Measurements from ENCODE around the gene RNASE1. TPM values are rescaled to one million over a fixed set of nuclear protein-coding genes. Genes with fewer than 3 reads are reported as not detected.

RNASE1 gene
- total and polyA plus RNA-seq, 2 donors (not counting 1 experiment from before 2014, with no cell fraction given): 0.25 to 0.81 TPM

- Histone ChIP-seq H3K79me2 (ENCODE audit: control insufficient read depth, insufficient read depth, low read length) (peaks cover 3% of the 10 kb centered on the region), H3K4me1 (ENCODE audit: control insufficient read depth in 2 of 2, insufficient read depth in 2 of 2, low read length in 2 of 2) (peaks cover 34 to 35% of the 10 kb centered on the region in 2 donors), H3K9me3 (ENCODE audit: control extremely low read depth in 1 of 3, control insufficient read depth in 2 of 3, insufficient read depth in 1 of 3, low read length in 2 of 3) (no peaks in the 10 kb centered on the region), H4K20me1 (ENCODE audit: control insufficient read depth, insufficient read depth, low read length, poor library complexity, severe bottlenecking) (no peaks in the 10 kb centered on the region), H3K4me2 (replicated peaks; ENCODE audit: low read depth, low read length, poor library complexity, severe bottlenecking) (peak overlapping the region; percentile 40), H3K9ac (ENCODE audit: low read length) (no peak overlapping the region), H2AFZ (ENCODE audit: insufficient read depth, low read depth, low read length, poor library complexity, severe bottlenecking) (peak overlapping the region; percentile 46), H3K27ac (ENCODE audit: low read length in 2 of 2) (peak overlapping the region in 1 of 2 donors; percentile 13), H3K27me3 (replicated peaks in 1 of 4; ENCODE audit: control extremely low read depth in 1 of 4, control insufficient read depth in 3 of 4, insufficient read depth in 4 of 4, low read length in 3 of 4) (no peaks in the 10 kb centered on the region), H3K4me3 (ENCODE audit: control extremely low read depth in 1 of 5, extremely low read depth in 1 of 5, insufficient read depth in 1 of 5, low read depth in 2 of 5, low read length in 4 of 5) (no peak overlapping the region), H3K36me3 (replicated peaks in 1 of 2; ENCODE audit: control extremely low read depth in 1 of 2, control insufficient read depth in 1 of 2, extremely low read depth in 1 of 2, insufficient read depth in 2 of 2, low read length in 1 of 2) (no peaks in the 10 kb centered on the region)
- H3K4me1 Mint-ChIP-seq: peaks cover 31% of the 10 kb centered on the region
- ATAC-seq (ENCODE audit: low read depth) (peak; percentile 39), DNase-seq (no peak)
- H3K27me3 Mint-ChIP-seq: no peaks in the 10 kb centered on the region
- 21% methylated on average over 6 of the region's 7 CpGs for WGBS (ENCODE audit: insufficient coverage)
- no peak for TF ChIP-seq EZH2 (IDR thresholded peaks at IDR 0.05; ENCODE audit: borderline replicate concordance, insufficient read depth, low read depth, low read length, poor library complexity, severe bottlenecking)
- no peak for TF ChIP-seq CTCF (IDR thresholded peaks at IDR 0.05)
- ChIA-PET POLR2A (interaction anchor here (1.2 kb wide), 1 partner anchor 16 kb away, joined by 4 read pairs; no protein-coding TSS in a partner anchor), CTCF (interaction anchor here (1.0 to 1.3 kb wide), 2 partner anchors 57 to 59 kb away, joined by 3 to 4 read pairs; no protein-coding TSS in a partner anchor)
- peak overlapping the region; percentile 57 for H3K27ac Mint-ChIP-seq
- peak overlapping the region; percentile 48 for H3K4me3 Mint-ChIP-seq
- intact Hi-C loops (cut with micrococcal nuclease): no loop called here
- H3K9me3 Mint-ChIP-seq (ENCODE audit: insufficient read depth): no peaks in the 10 kb centered on the region
Observed at GRCh38 chr14:20798318-20798717, 4.3 kb downstream of the RNASE1 start.

GRCh38 chr14:20797164-20797563 lies 5.5 kb downstream of the RNASE1 start:
- H3K9me3 Mint-ChIP-seq (ENCODE audit: insufficient read depth): no peaks in the 10 kb centered on the region
- TF ChIP-seq EZH2 (IDR thresholded peaks at IDR 0.05; ENCODE audit: borderline replicate concordance, insufficient read depth, low read depth, low read length, poor library complexity, severe bottlenecking): no peak
- no peak for TF ChIP-seq CTCF (IDR thresholded peaks at IDR 0.05)
- CTCF ChIA-PET: interaction anchor here (1.0 kb wide), 1 partner anchor 132 kb away, joined by 3 read pairs; no protein-coding TSS in a partner anchor
- Histone ChIP-seq H3K4me2 (replicated peaks; ENCODE audit: low read depth, low read length, poor library complexity, severe bottlenecking) (no peak overlapping the region), H3K4me3 (ENCODE audit: control extremely low read depth in 1 of 5, extremely low read depth in 1 of 5, insufficient read depth in 1 of 5, low read depth in 2 of 5, low read length in 4 of 5) (no peak overlapping the region), H3K9ac (ENCODE audit: low read length) (no peak overlapping the region), H4K20me1 (ENCODE audit: control insufficient read depth, insufficient read depth, low read length, poor library complexity, severe bottlenecking) (no peaks in the 10 kb centered on the region), H3K9me3 (ENCODE audit: control extremely low read depth in 1 of 3, control insufficient read depth in 2 of 3, insufficient read depth in 1 of 3, low read length in 2 of 3) (no peaks in the 10 kb centered on the region), H3K27me3 (replicated peaks in 1 of 4; ENCODE audit: control extremely low read depth in 1 of 4, control insufficient read depth in 3 of 4, insufficient read depth in 4 of 4, low read length in 3 of 4) (no peaks in the 10 kb centered on the region), H3K27ac (ENCODE audit: low read length in 2 of 2) (no peak overlapping the region), H3K79me2 (ENCODE audit: control insufficient read depth, insufficient read depth, low read length) (peaks cover 15% of the 10 kb centered on the region), H3K4me1 (ENCODE audit: control insufficient read depth in 2 of 2, insufficient read depth in 2 of 2, low read length in 2 of 2) (peaks cover 34 to 35% of the 10 kb centered on the region in 2 donors), H3K36me3 (replicated peaks in 1 of 2; ENCODE audit: control extremely low read depth in 1 of 2, control insufficient read depth in 1 of 2, extremely low read depth in 1 of 2, insufficient read depth in 2 of 2, low read length in 1 of 2) (no peaks in the 10 kb centered on the region), H2AFZ (ENCODE audit: insufficient read depth, low read depth, low read length, poor library complexity, severe bottlenecking) (no peak overlapping the region)
- H3K27me3 Mint-ChIP-seq: no peaks in the 10 kb centered on the region
- peaks cover 31% of the 10 kb centered on the region for H3K4me1 Mint-ChIP-seq
- POLR2A ChIA-PET: no interaction called here
- no peak overlapping the region for H3K4me3 Mint-ChIP-seq
- DNase-seq: no peak
- no peak overlapping the region for H3K27ac Mint-ChIP-seq
- intact Hi-C loops (cut with micrococcal nuclease): no loop called here
- ATAC-seq (ENCODE audit: low read depth): no peak
- no CpG with 5 or more reads among the region's 1 CpG for WGBS (ENCODE audit: insufficient coverage)

Measured in B cell (primary cell).